IMR-90 (cell line): Measurements from ENCODE around the gene ANK3. TPM values are rescaled to one million over a fixed set of nuclear protein-coding genes. Genes with fewer than 3 reads are reported as not detected.

Source experiments
- ATAC-seq: fragments of 200-7000 bp; cut with Tn5 transposase; 2 replicates; pipeline ENCODE4 v1.9.1; 2020; ENCODE audit warnings: low read depth, mild to moderate bottlenecking, moderate library complexity
- BruUV-seq: library from RNA; stranded (reverse); fragments of 400-500 nt; replicated peaks from 2 replicates; lab custom pipeline; 2021; lab: Mats Ljungman, UMichigan
- CTCF ChIA-PET: fragments of 300-600 bp; formaldehyde crosslinking; extraction: SDS; loops from one replicate; lab custom pipeline; 2021; ENCODE audit warnings: antibody characterized with exemption; lab: Yijun Ruan, JAX
- POLR2A ChIA-PET: fragments of 300-600 bp; sonication (Branson Sonifier 250); formaldehyde crosslinking; loops from one replicate; lab custom pipeline; 2022; ENCODE audit warnings: antibody characterized with exemption; ENCODE audit not compliant: unreplicated experiment; lab: Charles Lee
- DNase-seq: peaks from one replicate; pipeline ENCODE4 v3.0.0; 2013
- H2AFZ ChIP-seq: replicated peaks from 2 replicates; pipeline ENCODE3; 2013; ENCODE audit warnings: low read length, mild to moderate bottlenecking; ENCODE audit not compliant: poor library complexity
- H2AK5ac ChIP-seq: 2 replicates; pipeline ENCODE4 v1.6.1; 2013; ENCODE audit warnings: low read depth, low read length, inconsistent platforms
- H2AK9ac ChIP-seq: replicated peaks from 2 replicates; pipeline ENCODE3; 2013; ENCODE audit warnings: mild to moderate bottlenecking, low read depth, low read length, moderate library complexity; ENCODE audit not compliant: poor library complexity
- H2BK120ac ChIP-seq: 2 replicates; pipeline ENCODE4 v1.6.1; 2013; ENCODE audit warnings: low read depth, low read length, inconsistent platforms
- H2BK15ac ChIP-seq: 3 replicates; pipeline ENCODE4 v1.6.1; 2013; ENCODE audit warnings: low read depth, low read length, inconsistent platforms
- H2BK20ac ChIP-seq: 2 replicates; pipeline ENCODE4 v1.6.1; 2013; ENCODE audit warnings: low read depth, mild to moderate bottlenecking, inconsistent platforms, low read length, moderate library complexity
- H2BK5ac ChIP-seq: 2 replicates; pipeline ENCODE4 v1.6.1; 2013; ENCODE audit warnings: mild to moderate bottlenecking, low read depth, low read length, inconsistent platforms; ENCODE audit not compliant: poor library complexity, severe bottlenecking
- H3K14ac ChIP-seq: replicated peaks from 2 replicates; pipeline ENCODE4 v1.6.1; 2013; ENCODE audit warnings: low read depth, low read length, inconsistent platforms
- H3K18ac ChIP-seq: 2 replicates; pipeline ENCODE4 v1.6.1; 2013; ENCODE audit warnings: low read depth, low read length, control low read depth
- H3K23ac ChIP-seq: 2 replicates; pipeline ENCODE4 v1.6.1; 2013; ENCODE audit warnings: low read depth, low read length, inconsistent platforms
- H3K27ac ChIP-seq: 2 replicates; pipeline ENCODE4 v1.5.1; 2013; ENCODE audit warnings: mild to moderate bottlenecking, control low read depth, low read length; ENCODE audit not compliant: insufficient read depth
- H3K27me3 ChIP-seq: 2 replicates; pipeline ENCODE4 v1.6.1; 2013; ENCODE audit warnings: low read length; ENCODE audit not compliant: control insufficient read depth, insufficient read depth
- H3K36me3 ChIP-seq: 2 replicates; pipeline ENCODE4 v1.6.1; 2013; ENCODE audit warnings: low read length, mixed read lengths; ENCODE audit not compliant: control insufficient read depth, insufficient read depth
- H3K4ac ChIP-seq: 2 replicates; pipeline ENCODE4 v1.6.1; 2013; ENCODE audit warnings: low read depth, low read length, inconsistent platforms
- H3K4me1 ChIP-seq: 2 replicates; pipeline ENCODE4 v1.6.1; 2013; ENCODE audit warnings: low read length, mixed read lengths; ENCODE audit not compliant: control insufficient read depth, insufficient read depth
- H3K4me2 ChIP-seq: 2 replicates; pipeline ENCODE4 v1.6.1; 2013; ENCODE audit warnings: low read depth, mild to moderate bottlenecking, control low read depth, low read length, moderate library complexity
- H3K4me3 ChIP-seq: 2 replicates; pipeline ENCODE4 v1.5.1; 2013; ENCODE audit warnings: low read depth, mild to moderate bottlenecking, control low read depth, low read length, moderate library complexity; ENCODE audit not compliant: insufficient read depth
- H3K56ac ChIP-seq: 2 replicates; pipeline ENCODE4 v1.6.1; 2013; ENCODE audit warnings: low read length, inconsistent platforms; ENCODE audit not compliant: insufficient read depth; ENCODE audit errors: extremely low read depth
- H3K79me1 ChIP-seq, 2 experiments: 2 replicates each; pipeline ENCODE4 v1.6.1; 2013; ENCODE audit warnings: low read length in 2 of 2, inconsistent platforms in 1 of 2, low read depth in 1 of 2
- H3K9ac ChIP-seq: 2 replicates; pipeline ENCODE4 v1.6.1; 2013; ENCODE audit warnings: low read depth, low read length, control low read depth
- H3K9me1 ChIP-seq: 2 replicates; pipeline ENCODE4 v1.6.1; 2013; ENCODE audit warnings: low read length, inconsistent platforms; ENCODE audit not compliant: insufficient read depth
- H3K9me3 ChIP-seq: 2 replicates; pipeline ENCODE4 v1.6.1; 2013; ENCODE audit warnings: low read length; ENCODE audit not compliant: control insufficient read depth, insufficient read depth
- H4K20me1 ChIP-seq: 2 replicates; pipeline ENCODE4 v1.6.1; 2013; ENCODE audit warnings: low read length, inconsistent platforms; ENCODE audit not compliant: insufficient read depth
- H4K5ac ChIP-seq: 2 replicates; pipeline ENCODE4 v1.6.1; 2013; ENCODE audit warnings: mild to moderate bottlenecking, low read depth, low read length, control low read depth
- H4K8ac ChIP-seq, 2 experiments: 2 replicates each; pipeline ENCODE4 v1.6.1; 2013; ENCODE audit warnings: low read depth in 2 of 2, low read length in 2 of 2, control low read depth in 1 of 2, inconsistent platforms in 1 of 2
- H4K91ac ChIP-seq: 2 replicates; pipeline ENCODE4 v1.6.1; 2013; ENCODE audit warnings: low read depth, low read length, inconsistent platforms; ENCODE audit not compliant: insufficient read depth
- BHLHE40 ChIP-seq: fragments of 150-350 bp; IDR thresholded peaks from 2 replicates; pipeline ENCODE4 v1.6.1; 2016; ENCODE audit warnings: mild to moderate bottlenecking, low read depth, low read length
- CEBPB ChIP-seq: IDR thresholded peaks from 2 replicates; pipeline ENCODE4 v1.6.1; 2012; ENCODE audit warnings: low read depth, low read length, improper control_type of control experiment
- MAFK ChIP-seq: IDR thresholded peaks from 2 replicates; pipeline ENCODE4 v1.6.1; 2012; ENCODE audit warnings: low read depth, low read length, improper control_type of control experiment
- NFE2L2 ChIP-seq: fragments of 150-350 bp; IDR thresholded peaks from 2 replicates; pipeline ENCODE4 v1.6.1; 2016; ENCODE audit warnings: low read depth, mild to moderate bottlenecking, low read length
- USF2 ChIP-seq: fragments of 150-350 bp; IDR thresholded peaks from 2 replicates; pipeline ENCODE4 v1.6.1; 2017; ENCODE audit warnings: mild to moderate bottlenecking, antibody characterized with exemption, low read length, low read depth
- WGBS, 2 experiments: methylation state at CpG; one replicate each; pipeline versions ENCODE4 v1.1.5 to v1.1.7; 2013; ENCODE audit warnings: missing lambda C conversion rate in 2 of 2; ENCODE audit not compliant: insufficient read length in 1 of 2; ENCODE audit errors: extremely low coverage in 2 of 2; 5-methylcytosine and 5-hydroxymethylcytosine counted together
- dilution Hi-C: fragments of 300-500 bp; cut with HindIII; formaldehyde crosslinking; loops from one replicate; pipeline ENCODE4 v1.14.3; 2018; ENCODE audit warnings: low sequenced_read_pairs; ENCODE audit not compliant: unreplicated experiment
- in situ Hi-C: fragments of 300-500 bp; cut with MboI; formaldehyde crosslinking; loops from 3 replicates; pipeline ENCODE4 v1.14.3; 2019; ENCODE audit warnings: low sequenced_read_pairs, inconsistent platforms, mixed read lengths
- intact Hi-C: fragments of 100-400 bp; cut with micrococcal nuclease; formaldehyde crosslinking; loops from 2 replicates; pipeline ENCODE4 v1.10.0; 2022
- polyA plus RNA-seq, 3 experiments: library from polyadenylated mRNA; depleted of rRNA; stranded (reverse); fragments of >200 nt; gene quantifications; 2 replicates each; pipeline ENCODE4 v1.2.3, GENCODE V29; 2012; ENCODE audit warnings: low replicate concordance in 1 of 3
- total RNA-seq: library from RNA; depleted of rRNA; stranded (reverse); fragments of >200 nt; gene quantifications from 2 replicates; pipeline ENCODE4 v1.2.3, GENCODE V29; 2012

ANK3 gene
- total and polyA plus RNA-seq, 2 of the 4 experiments (the other 2 are of a cell fraction) = 0.63 to 1.8 TPM

- BruUV-seq = no TSS peak
- WGBS, 2 experiments = no CpG with 5 or more reads among the region's 2 CpGs
- Histone ChIP-seq H3K36me3 (no peaks in the 10 kb centered on the region), H3K4me2 (no peak overlapping the region), H4K20me1 (no peaks in the 10 kb centered on the region), H2AK5ac (no peak overlapping the region), H3K9ac (no peak overlapping the region), H3K9me1 (no peaks in the 10 kb centered on the region), H2BK120ac (no peak overlapping the region), H3K9me3 (peaks cover 3% of the 10 kb centered on the region; the same call in 1 of the 2 replicates), H3K18ac (no peak overlapping the region), H3K79me1 (no peaks in the 10 kb centered on the region), H2AK9ac (no peak overlapping the region), H3K4ac (no peak overlapping the region), H2BK20ac (no peak overlapping the region), H3K27ac (no peak overlapping the region), H3K56ac (no peak overlapping the region), H4K8ac (no peak overlapping the region), H4K5ac (no peak overlapping the region), H3K4me1 (peaks cover 4% of the 10 kb centered on the region), H3K23ac (no peak overlapping the region), H2BK5ac (no peak overlapping the region), H3K27me3 (no peaks in the 10 kb centered on the region), H3K14ac (no peak overlapping the region), H4K91ac (no peak overlapping the region), H2BK15ac (no peak overlapping the region), H2AFZ (no peak overlapping the region), H3K4me3 (no peak overlapping the region)
- ChIA-PET POLR2A (no interaction called here), CTCF (no interaction called here)
- peak; percentile 31 for DNase-seq
- ATAC-seq = no peak
- TF ChIP-seq CEBPB (no peak), NFE2L2 (0 out of 2 replicates have a peak, but pooled peaks have one; percentile 10), MAFK (peak; percentile 52), USF2 (no peak), BHLHE40 (no peak)
- in situ Hi-C loops (no loop called here), dilution Hi-C loops (no loop called here), intact Hi-C loops (no loop called here)
These were observed 8.1 kb upstream of the ANK3 start for GRCh38 chr10:60397792-60398191.
